ENCODE results near the gene KDELR3. TPM values are rescaled to one million over a fixed set of nuclear protein-coding genes. Genes with fewer than 3 reads are reported as not detected.
A peak's percentile ranks its signal among the peaks of the same experiment; 100 is the strongest.

KDELR3 gene
- total RNA-seq (10 to 100 TPM in 2 of 6 donors, 1 to 10 TPM in 4; 4.7 to 14.6 (median 8.2) TPM), polyA plus RNA-seq (1 to 10 TPM; 2.9 to 4.9 TPM)

- 1% methylated on average over 53 of the region's 53 CpGs for WGBS, 2 donors
- TF ChIP-seq, protein P1, sequence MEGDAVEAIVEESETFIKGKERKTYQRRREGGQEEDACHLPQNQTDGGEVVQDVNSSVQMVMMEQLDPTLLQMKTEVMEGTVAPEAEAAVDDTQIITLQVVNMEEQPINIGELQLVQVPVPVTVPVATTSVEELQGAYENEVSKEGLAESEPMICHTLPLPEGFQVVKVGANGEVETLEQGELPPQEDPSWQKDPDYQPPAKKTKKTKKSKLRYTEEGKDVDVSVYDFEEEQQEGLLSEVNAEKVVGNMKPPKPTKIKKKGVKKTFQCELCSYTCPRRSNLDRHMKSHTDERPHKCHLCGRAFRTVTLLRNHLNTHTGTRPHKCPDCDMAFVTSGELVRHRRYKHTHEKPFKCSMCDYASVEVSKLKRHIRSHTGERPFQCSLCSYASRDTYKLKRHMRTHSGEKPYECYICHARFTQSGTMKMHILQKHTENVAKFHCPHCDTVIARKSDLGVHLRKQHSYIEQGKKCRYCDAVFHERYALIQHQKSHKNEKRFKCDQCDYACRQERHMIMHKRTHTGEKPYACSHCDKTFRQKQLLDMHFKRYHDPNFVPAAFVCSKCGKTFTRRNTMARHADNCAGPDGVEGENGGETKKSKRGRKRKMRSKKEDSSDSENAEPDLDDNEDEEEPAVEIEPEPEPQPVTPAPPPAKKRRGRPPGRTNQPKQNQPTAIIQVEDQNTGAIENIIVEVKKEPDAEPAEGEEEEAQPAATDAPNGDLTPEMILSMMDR (IDR thresholded peaks at IDR 0.05): no peak
- ATAC-seq: peak; percentile 82 to 90 (median 90)
Observed at GRCh38 chr22:38467904-38468442, at the start of gene KDELR3. KDELR3 (plus strand) TSS chr22:38468096; CDS start chr22:38468234, 138 bp downstream.

DNA sequence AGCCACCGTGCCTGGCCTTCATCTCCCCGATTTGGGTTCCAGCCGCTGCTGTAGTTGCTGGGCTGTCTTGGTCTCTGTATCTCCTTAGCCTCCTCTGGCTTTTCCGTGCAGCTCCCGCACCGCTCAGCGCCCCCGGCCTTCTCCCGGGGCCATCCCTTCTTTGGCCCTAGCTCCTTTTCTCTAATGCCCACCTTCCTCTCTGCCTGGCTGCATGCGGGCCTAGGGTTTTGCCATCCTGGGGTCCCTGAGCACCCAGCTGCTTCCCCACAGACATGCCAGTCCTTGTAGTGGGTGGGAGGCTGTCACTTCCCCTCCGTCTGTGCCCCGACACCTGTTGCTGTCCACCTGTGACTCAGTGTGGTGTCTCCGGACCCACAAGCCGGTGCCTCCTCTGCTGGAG lies 49.3 kb upstream of the KDELR3 start:
- DNase-seq: peak in 2 of 6 donors; percentile 32 to 40
- no peaks in the 10 kb centered on the region for H3K36me3 ChIP-seq

More at GRCh38 chr22:38467904-38468442, at the start of gene KDELR3:
- no peaks in the 10 kb centered on the region for H3K27me3 ChIP-seq
- no peaks in the 10 kb centered on the region for H3K36me3 ChIP-seq
- no peaks in the 10 kb centered on the region for H3K9me3 ChIP-seq
- DNase-seq (peak; percentile 51 to 84 (median 69)), FAIRE-seq (no peak)
- intact Hi-C loops (cut with DNase I): no loop called here
- H3K27ac ChIP-seq: no peak within 1 kb of the TSS
- peak within 1 kb of the TSS; percentile 45 to 57 (median 51) for H3K4me3 ChIP-seq
- peaks cover 0 to 3% (median 0%) of the 10 kb centered on the region in 3 donors for H3K4me1 ChIP-seq

GRCh38 chr22:38419121-38419857 lies 48.6 kb upstream of the KDELR3 start:
- WGBS, 2 donors: 77 to 79% methylated on average over 14 of the region's 14 CpGs
- no peaks in the 10 kb centered on the region for H3K27me3 ChIP-seq
- no peaks in the 10 kb centered on the region for H3K4me1 ChIP-seq
- no peaks in the 10 kb centered on the region for H3K36me3 ChIP-seq
- no peak overlapping the region for H3K4me3 ChIP-seq
- DNase-seq (peak in 2 of 6 donors; percentile 40 to 49), ATAC-seq (no peak), FAIRE-seq (no peak)
- intact Hi-C loops (cut with DNase I): no loop called here
- H3K9me3 ChIP-seq: no peaks in the 10 kb centered on the region
- no peak overlapping the region for H3K27ac ChIP-seq
- TF ChIP-seq, protein P1 (IDR thresholded peaks at IDR 0.05): no peak

More for the DNA sequence above, 49.3 kb upstream of the KDELR3 start:
- H3K4me1 ChIP-seq: no peaks in the 10 kb centered on the region
- WGBS, 2 donors: 92 to 94% methylated on average over 14 of the region's 14 CpGs
- H3K27me3 ChIP-seq: no peaks in the 10 kb centered on the region
- FAIRE-seq (no peak), ATAC-seq (no peak)
- intact Hi-C loops (cut with DNase I): no loop called here
- TF ChIP-seq, protein P1 (IDR thresholded peaks at IDR 0.05): no peak
- no peak overlapping the region for H3K4me3 ChIP-seq
- no peak overlapping the region for H3K27ac ChIP-seq
- no peaks in the 10 kb centered on the region for H3K9me3 ChIP-seq

DNA sequence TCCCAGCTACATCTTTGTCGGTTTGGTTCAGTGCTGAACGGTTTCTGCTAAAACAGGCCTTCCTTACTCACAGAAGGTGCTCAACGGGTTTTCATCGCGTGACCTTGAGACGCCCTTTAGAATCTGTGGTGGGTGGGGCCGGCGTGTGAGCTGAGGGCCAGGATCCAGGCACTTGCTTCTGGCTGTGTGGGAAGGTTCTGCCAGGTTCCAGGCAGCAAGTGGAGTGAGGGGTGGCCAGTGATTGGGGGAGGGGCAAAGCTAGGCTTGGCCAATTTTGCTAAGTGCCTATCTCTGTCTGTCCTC lies 48.1 kb upstream of the KDELR3 start:
- Histone ChIP-seq H3K36me3 (no peaks in the 10 kb centered on the region), H3K27me3 (no peaks in the 10 kb centered on the region), H3K9me3 (no peaks in the 10 kb centered on the region), H3K27ac (no peak overlapping the region), H3K4me1 (no peaks in the 10 kb centered on the region), H3K4me3 (no peak overlapping the region)
- FAIRE-seq: no peak
- intact Hi-C loops (cut with DNase I): no loop called here
- 20 to 28% methylated on average over 8 of the region's 8 CpGs for WGBS, 2 donors
- TF ChIP-seq, protein P1 (IDR thresholded peaks at IDR 0.05): no peak
- ATAC-seq: peak in 2 of 4 donors; percentile 12 to 55
- peak in 2 of 6 donors; percentile 26 to 35 for DNase-seq

GRCh38 chr22:38420734-38421133 lies 47.2 kb upstream of the KDELR3 start:
- Histone ChIP-seq H3K4me3 (no peak overlapping the region), H3K36me3 (no peaks in the 10 kb centered on the region), H3K27ac (no peak overlapping the region), H3K4me1 (no peaks in the 10 kb centered on the region), H3K27me3 (no peaks in the 10 kb centered on the region), H3K9me3 (no peaks in the 10 kb centered on the region)
- intact Hi-C loops (cut with DNase I): no loop called here
- no peak for FAIRE-seq
- peak in 1 of 6 donors; percentile 1 for DNase-seq
- ATAC-seq: no peak
- TF ChIP-seq, protein P1 (IDR thresholded peaks at IDR 0.05): no peak
- 87 to 89% methylated on average over 4 of the region's 4 CpGs for WGBS, 2 donors

Data from pancreas (tissue), 10 donors.